ENCODE measurements around the gene DAB2IP. TPM values are rescaled to one million over a fixed set of nuclear protein-coding genes. Genes with fewer than 3 reads are reported as not detected.

Gene DAB2IP
- total RNA-seq, 2 experiments from 2014 or later, result not detected

- no peak for DNase-seq
- Mint-ChIP-seq H3K4me3 (no peak overlapping the region), H3K27ac (no peak overlapping the region), H3K27me3 (no peaks in the 10 kb centered on the region), H3K4me1 (no peaks in the 10 kb centered on the region), H3K9me3 (no peaks in the 10 kb centered on the region), H3K36me3 (ENCODE audit: low read depth) (no peaks in the 10 kb centered on the region)
- POLR2A ChIA-PET, result no interaction called here
- CTCF ChIA-PET, result no interaction called here
Measured at GRCh38 chr9:121823451-121824169, 172.2 kb downstream of the DAB2IP start.

GRCh38 chr9:121824651-121825030, 173.2 kb downstream of the DAB2IP start:
- H3K27me3 Mint-ChIP-seq, result no peaks in the 10 kb centered on the region
- CTCF ChIA-PET, result no interaction called here
- DNase-seq, result no peak
- H3K36me3 Mint-ChIP-seq (ENCODE audit: low read depth), result no peaks in the 10 kb centered on the region
- H3K27ac Mint-ChIP-seq, result no peak overlapping the region
- POLR2A ChIA-PET, result no interaction called here
- no peaks in the 10 kb centered on the region for H3K4me1 Mint-ChIP-seq
- H3K9me3 Mint-ChIP-seq, result no peaks in the 10 kb centered on the region
- H3K4me3 Mint-ChIP-seq, result no peak overlapping the region

- DNase-seq, result peak; percentile 2
- no peaks in the 10 kb centered on the region for H3K9me3 Mint-ChIP-seq
- no peak overlapping the region for H3K27ac Mint-ChIP-seq
- no peaks in the 10 kb centered on the region for H3K36me3 Mint-ChIP-seq (ENCODE audit: low read depth)
- CTCF ChIA-PET, result no interaction called here
- H3K4me3 Mint-ChIP-seq, result no peak overlapping the region
- H3K4me1 Mint-ChIP-seq, result no peaks in the 10 kb centered on the region
- POLR2A ChIA-PET, result no interaction called here
- H3K27me3 Mint-ChIP-seq, result no peaks in the 10 kb centered on the region
Measured at GRCh38 chr9:121825031-121825691, 173.7 kb downstream of the DAB2IP start.

GRCh38 chr9:121826711-121827110, 175.3 kb downstream of the DAB2IP start:
- H3K4me3 Mint-ChIP-seq, result no peak overlapping the region
- no peak for DNase-seq
- H3K36me3 Mint-ChIP-seq (ENCODE audit: low read depth), result no peaks in the 10 kb centered on the region
- H3K9me3 Mint-ChIP-seq, result no peaks in the 10 kb centered on the region
- no peaks in the 10 kb centered on the region for H3K27me3 Mint-ChIP-seq
- CTCF ChIA-PET, result no interaction called here
- no peaks in the 10 kb centered on the region for H3K4me1 Mint-ChIP-seq
- H3K27ac Mint-ChIP-seq, result no peak overlapping the region
- POLR2A ChIA-PET, result no interaction called here

- peak; percentile 10 for DNase-seq
- H3K4me3 Mint-ChIP-seq, result no peak overlapping the region
- no peaks in the 10 kb centered on the region for H3K27me3 Mint-ChIP-seq
- H3K27ac Mint-ChIP-seq, result no peak overlapping the region
- ChIA-PET CTCF (no interaction called here), POLR2A (no interaction called here)
- no peaks in the 10 kb centered on the region for H3K36me3 Mint-ChIP-seq (ENCODE audit: low read depth)
- no peaks in the 10 kb centered on the region for H3K9me3 Mint-ChIP-seq
- H3K4me1 Mint-ChIP-seq, result no peaks in the 10 kb centered on the region
Measured at GRCh38 chr9:121827251-121827967, 176.0 kb downstream of the DAB2IP start.

GRCh38 chr9:121830441-121831140, 179.2 kb downstream of the DAB2IP start:
- H3K36me3 Mint-ChIP-seq (ENCODE audit: low read depth), result no peaks in the 10 kb centered on the region
- H3K9me3 Mint-ChIP-seq, result no peaks in the 10 kb centered on the region
- DNase-seq, result no peak
- POLR2A ChIA-PET, result no interaction called here
- H3K4me1 Mint-ChIP-seq, result no peaks in the 10 kb centered on the region
- H3K27ac Mint-ChIP-seq, result no peak overlapping the region
- no peak overlapping the region for H3K4me3 Mint-ChIP-seq
- H3K27me3 Mint-ChIP-seq, result no peaks in the 10 kb centered on the region
- CTCF ChIA-PET, result no interaction called here

GRCh38 chr9:121831869-121832268, 180.4 kb downstream of the DAB2IP start:
- Mint-ChIP-seq H3K36me3 (ENCODE audit: low read depth) (no peaks in the 10 kb centered on the region), H3K4me1 (no peaks in the 10 kb centered on the region), H3K27me3 (peaks cover 2% of the 10 kb centered on the region), H3K9me3 (no peaks in the 10 kb centered on the region), H3K4me3 (no peak overlapping the region), H3K27ac (no peak overlapping the region)
- ChIA-PET POLR2A (no interaction called here), CTCF (no interaction called here)
- no peak for DNase-seq

- no peaks in the 10 kb centered on the region for H3K9me3 Mint-ChIP-seq
- DNase-seq, result no peak
Measured at GRCh38 chr9:121833061-121833460, 181.6 kb downstream of the DAB2IP start.

More at GRCh38 chr9:121833061-121833460, 181.6 kb downstream of the DAB2IP start:
- Mint-ChIP-seq H3K4me1 (no peaks in the 10 kb centered on the region), H3K27ac (no peak overlapping the region), H3K27me3 (peaks cover 2% of the 10 kb centered on the region), H3K4me3 (no peak overlapping the region), H3K36me3 (ENCODE audit: low read depth) (no peaks in the 10 kb centered on the region)
- CTCF ChIA-PET, result no interaction called here
- POLR2A ChIA-PET, result no interaction called here

Other genes with a start within 250 kb of the DAB2IP start
- gene GGTA1, start 151.8 kb upstream of the DAB2IP start, total RNA-seq, result not detected

All from activated CD4-positive, alpha-beta memory T cell treated with anti-CD3 and anti-CD28 coated beads, Interleukin-2, amount 10 ng/mL, durations not matched to agents 7 days and 5 days (primary cell).